ENCODE measurements around the gene MB21D2.

The MB21D2 gene

GRCh38 chr3:192841428-192841827, 76.2 kb downstream of the MB21D2 start:
- no peak overlapping the region for H3K4me2 ChIP-seq (ENCODE audit: low read depth, low read length, poor library complexity, severe bottlenecking)
- H3F3A ChIP-seq (ENCODE audit: low read depth): no peaks in the 10 kb centered on the region
- no peaks in the 10 kb centered on the region for H3K36me3 ChIP-seq (ENCODE audit: insufficient read depth, low read length)
- H3K79me2 ChIP-seq (ENCODE audit: insufficient read depth, low read length): no peaks in the 10 kb centered on the region
- no peak overlapping the region for H3K9ac ChIP-seq (ENCODE audit: low read depth, low read length, poor library complexity, severe bottlenecking)
- no peaks in the 10 kb centered on the region for H3K27me3 ChIP-seq (ENCODE audit: insufficient read depth, low read length, poor library complexity, severe bottlenecking)
- no peak for TF ChIP-seq EZH2phosphoT487 (IDR thresholded peaks at IDR 0.05; ENCODE audit: borderline replicate concordance)
- H3K9me3 ChIP-seq (ENCODE audit: insufficient read depth, low read depth, low read length): no peaks in the 10 kb centered on the region
- no peaks in the 10 kb centered on the region for H4K20me1 ChIP-seq (ENCODE audit: insufficient read depth, low read length, poor library complexity, severe bottlenecking)
- no peak overlapping the region for H2AFZ ChIP-seq (ENCODE audit: low read length)
- H3K4me1 ChIP-seq (ENCODE audit: insufficient read depth, low read length, poor library complexity, severe bottlenecking): peaks cover 18% of the 10 kb centered on the region
- no peaks in the 10 kb centered on the region for H3K9me2 ChIP-seq (replicated peaks; ENCODE audit: low read depth, low read length)
- H3K4me3 ChIP-seq (ENCODE audit: low read length, poor library complexity, severe bottlenecking): no peak overlapping the region

- Histone ChIP-seq H3K27me3 (ENCODE audit: insufficient read depth, low read length, poor library complexity, severe bottlenecking) (no peaks in the 10 kb centered on the region), H2AFZ (ENCODE audit: low read length) (no peak overlapping the region), H3K9me3 (ENCODE audit: insufficient read depth, low read depth, low read length) (no peaks in the 10 kb centered on the region), H3K36me3 (ENCODE audit: insufficient read depth, low read length) (no peaks in the 10 kb centered on the region), H3K4me2 (ENCODE audit: low read depth, low read length, poor library complexity, severe bottlenecking) (no peak overlapping the region), H3K9me2 (replicated peaks; ENCODE audit: low read depth, low read length) (no peaks in the 10 kb centered on the region), H4K20me1 (ENCODE audit: insufficient read depth, low read length, poor library complexity, severe bottlenecking) (no peaks in the 10 kb centered on the region), H3K4me1 (ENCODE audit: insufficient read depth, low read length, poor library complexity, severe bottlenecking) (peaks cover 27% of the 10 kb centered on the region), H3K4me3 (ENCODE audit: low read length, poor library complexity, severe bottlenecking) (no peak overlapping the region), H3K9ac (ENCODE audit: low read depth, low read length, poor library complexity, severe bottlenecking) (no peak overlapping the region), H3K79me2 (ENCODE audit: insufficient read depth, low read length) (no peaks in the 10 kb centered on the region), H3F3A (ENCODE audit: low read depth) (no peaks in the 10 kb centered on the region)
- TF ChIP-seq CTCF (conservative IDR thresholded peaks at IDR 0.05; ENCODE audit: low read length): no peak
- no peak for TF ChIP-seq EZH2phosphoT487 (IDR thresholded peaks at IDR 0.05; ENCODE audit: borderline replicate concordance)
These were observed 77.4 kb downstream of the MB21D2 start for GRCh38 chr3:192840143-192840836.

- Histone ChIP-seq H3K79me2 (ENCODE audit: insufficient read depth, low read length) (no peaks in the 10 kb centered on the region), H3K4me1 (ENCODE audit: insufficient read depth, low read length, poor library complexity, severe bottlenecking) (peaks cover 27% of the 10 kb centered on the region), H3K4me3 (ENCODE audit: low read length, poor library complexity, severe bottlenecking) (no peak overlapping the region), H4K20me1 (ENCODE audit: insufficient read depth, low read length, poor library complexity, severe bottlenecking) (no peaks in the 10 kb centered on the region), H3K9me2 (replicated peaks; ENCODE audit: low read depth, low read length) (no peaks in the 10 kb centered on the region), H3K4me2 (ENCODE audit: low read depth, low read length, poor library complexity, severe bottlenecking) (no peak overlapping the region), H2AFZ (ENCODE audit: low read length) (no peak overlapping the region), H3K27me3 (ENCODE audit: insufficient read depth, low read length, poor library complexity, severe bottlenecking) (no peaks in the 10 kb centered on the region), H3K9me3 (ENCODE audit: insufficient read depth, low read depth, low read length) (no peaks in the 10 kb centered on the region), H3F3A (ENCODE audit: low read depth) (no peaks in the 10 kb centered on the region), H3K9ac (ENCODE audit: low read depth, low read length, poor library complexity, severe bottlenecking) (no peak overlapping the region), H3K36me3 (ENCODE audit: insufficient read depth, low read length) (no peaks in the 10 kb centered on the region)
- no peak for TF ChIP-seq EZH2phosphoT487 (IDR thresholded peaks at IDR 0.05; ENCODE audit: borderline replicate concordance)
- no peak for TF ChIP-seq CTCF (conservative IDR thresholded peaks at IDR 0.05; ENCODE audit: low read length)
These were observed 81.5 kb downstream of the MB21D2 start for GRCh38 chr3:192835818-192836815.

Measured in Loucy (cell line).